Measurements from ENCODE around the gene ATP2B2.

The ATP2B2 gene

GRCh38 chr3:10437995-10438901 lies 67.1 kb downstream of the ATP2B2 start:
- Histone ChIP-seq H3K9me3 (ENCODE audit: insufficient read depth, low read depth, low read length) (no peaks in the 10 kb centered on the region), H3K79me2 (ENCODE audit: insufficient read depth, low read length) (no peaks in the 10 kb centered on the region), H3K4me3 (ENCODE audit: low read length, poor library complexity, severe bottlenecking) (no peak overlapping the region), H2AFZ (ENCODE audit: low read length) (no peak overlapping the region), H3K27me3 (ENCODE audit: insufficient read depth, low read length, poor library complexity, severe bottlenecking) (no peaks in the 10 kb centered on the region), H3K4me1 (ENCODE audit: insufficient read depth, low read length, poor library complexity, severe bottlenecking) (no peaks in the 10 kb centered on the region), H3F3A (ENCODE audit: low read depth) (no peaks in the 10 kb centered on the region), H3K36me3 (ENCODE audit: insufficient read depth, low read length) (no peaks in the 10 kb centered on the region), H3K9me2 (replicated peaks; ENCODE audit: low read depth, low read length) (no peaks in the 10 kb centered on the region), H3K4me2 (ENCODE audit: low read depth, low read length, poor library complexity, severe bottlenecking) (no peak overlapping the region), H3K9ac (ENCODE audit: low read depth, low read length, poor library complexity, severe bottlenecking) (no peak overlapping the region), H4K20me1 (ENCODE audit: insufficient read depth, low read length, poor library complexity, severe bottlenecking) (no peaks in the 10 kb centered on the region)
- TF ChIP-seq, protein P1, sequence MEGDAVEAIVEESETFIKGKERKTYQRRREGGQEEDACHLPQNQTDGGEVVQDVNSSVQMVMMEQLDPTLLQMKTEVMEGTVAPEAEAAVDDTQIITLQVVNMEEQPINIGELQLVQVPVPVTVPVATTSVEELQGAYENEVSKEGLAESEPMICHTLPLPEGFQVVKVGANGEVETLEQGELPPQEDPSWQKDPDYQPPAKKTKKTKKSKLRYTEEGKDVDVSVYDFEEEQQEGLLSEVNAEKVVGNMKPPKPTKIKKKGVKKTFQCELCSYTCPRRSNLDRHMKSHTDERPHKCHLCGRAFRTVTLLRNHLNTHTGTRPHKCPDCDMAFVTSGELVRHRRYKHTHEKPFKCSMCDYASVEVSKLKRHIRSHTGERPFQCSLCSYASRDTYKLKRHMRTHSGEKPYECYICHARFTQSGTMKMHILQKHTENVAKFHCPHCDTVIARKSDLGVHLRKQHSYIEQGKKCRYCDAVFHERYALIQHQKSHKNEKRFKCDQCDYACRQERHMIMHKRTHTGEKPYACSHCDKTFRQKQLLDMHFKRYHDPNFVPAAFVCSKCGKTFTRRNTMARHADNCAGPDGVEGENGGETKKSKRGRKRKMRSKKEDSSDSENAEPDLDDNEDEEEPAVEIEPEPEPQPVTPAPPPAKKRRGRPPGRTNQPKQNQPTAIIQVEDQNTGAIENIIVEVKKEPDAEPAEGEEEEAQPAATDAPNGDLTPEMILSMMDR (conservative IDR thresholded peaks at IDR 0.05; ENCODE audit: low read length) = no peak
- no peak for TF ChIP-seq EZH2phosphoT487 (IDR thresholded peaks at IDR 0.05; ENCODE audit: borderline replicate concordance)

DNA sequence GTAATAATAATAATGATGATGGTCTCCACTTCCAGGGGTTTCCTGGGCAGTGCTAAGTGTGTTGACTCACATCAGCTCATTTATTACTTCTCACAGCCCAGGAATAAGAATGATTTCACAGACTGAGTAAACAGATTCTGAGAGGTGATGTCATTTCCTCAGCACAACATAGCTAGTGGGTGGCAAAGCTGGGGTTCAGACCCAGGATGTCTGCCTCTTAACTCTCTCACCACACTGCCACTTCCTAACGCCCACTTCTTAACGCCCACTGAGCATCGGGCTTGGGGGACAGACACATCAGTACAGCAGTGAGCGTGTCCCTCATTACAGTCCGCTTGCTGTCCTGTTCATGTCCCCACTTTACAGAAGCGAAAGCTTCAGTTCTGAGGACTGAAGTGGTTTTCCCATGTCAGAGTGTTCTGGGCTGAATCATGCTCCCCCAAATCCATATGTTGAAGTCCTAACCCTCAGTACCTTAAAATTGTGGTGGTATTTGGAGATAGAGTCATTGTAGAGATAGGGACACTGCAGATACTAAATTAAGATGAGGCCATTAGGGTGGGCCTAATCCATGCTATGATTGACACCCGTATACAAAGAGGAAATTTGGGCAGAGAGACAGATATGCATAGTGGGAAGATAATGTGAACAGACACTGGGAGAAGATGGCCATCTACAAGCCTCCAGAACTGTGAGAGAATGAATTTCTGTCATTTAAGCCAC lies 68.0 kb downstream of the ATP2B2 start:
- H3K4me2 ChIP-seq (ENCODE audit: low read depth, low read length, poor library complexity, severe bottlenecking) = no peak overlapping the region
- no peak overlapping the region for H3K9ac ChIP-seq (ENCODE audit: low read depth, low read length, poor library complexity, severe bottlenecking)
- no peaks in the 10 kb centered on the region for H3K9me2 ChIP-seq (replicated peaks; ENCODE audit: low read depth, low read length)
- H2AFZ ChIP-seq (ENCODE audit: low read length) = no peak overlapping the region
- H3F3A ChIP-seq (ENCODE audit: low read depth) = no peaks in the 10 kb centered on the region
- no peaks in the 10 kb centered on the region for H3K79me2 ChIP-seq (ENCODE audit: insufficient read depth, low read length)
- no peaks in the 10 kb centered on the region for H4K20me1 ChIP-seq (ENCODE audit: insufficient read depth, low read length, poor library complexity, severe bottlenecking)
- no peaks in the 10 kb centered on the region for H3K9me3 ChIP-seq (ENCODE audit: insufficient read depth, low read depth, low read length)
- no peaks in the 10 kb centered on the region for H3K36me3 ChIP-seq (ENCODE audit: insufficient read depth, low read length)
- no peaks in the 10 kb centered on the region for H3K27me3 ChIP-seq (ENCODE audit: insufficient read depth, low read length, poor library complexity, severe bottlenecking)
- TF ChIP-seq, protein P1 (conservative IDR thresholded peaks at IDR 0.05; ENCODE audit: low read length) = no peak
- no peak for TF ChIP-seq EZH2phosphoT487 (IDR thresholded peaks at IDR 0.05; ENCODE audit: borderline replicate concordance)
- no peaks in the 10 kb centered on the region for H3K4me1 ChIP-seq (ENCODE audit: insufficient read depth, low read length, poor library complexity, severe bottlenecking)
- no peak overlapping the region for H3K4me3 ChIP-seq (ENCODE audit: low read length, poor library complexity, severe bottlenecking)

DNA sequence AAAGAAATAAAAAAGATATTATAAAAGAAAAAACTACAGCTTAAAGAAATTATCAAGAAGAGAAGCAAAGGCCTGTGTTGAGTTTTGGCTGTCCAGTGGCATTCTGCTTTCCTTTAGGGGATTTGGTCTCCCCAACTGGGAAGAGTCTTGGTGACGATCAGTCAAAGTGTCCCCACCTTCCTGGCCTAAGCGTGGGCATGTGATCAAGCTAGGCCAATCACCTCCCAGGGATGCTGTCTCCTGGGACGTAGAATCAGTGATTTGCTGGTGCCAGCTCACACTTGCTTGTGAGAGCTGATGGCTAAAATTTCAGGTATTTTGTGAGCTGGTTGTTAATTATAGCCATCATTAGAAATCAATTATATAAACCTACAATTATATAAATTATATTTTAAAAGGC lies 69.5 kb downstream of the ATP2B2 start:
- Histone ChIP-seq H3F3A (ENCODE audit: low read depth) (no peaks in the 10 kb centered on the region), H3K9me2 (replicated peaks; ENCODE audit: low read depth, low read length) (no peaks in the 10 kb centered on the region), H4K20me1 (ENCODE audit: insufficient read depth, low read length, poor library complexity, severe bottlenecking) (no peaks in the 10 kb centered on the region), H3K4me1 (ENCODE audit: insufficient read depth, low read length, poor library complexity, severe bottlenecking) (no peaks in the 10 kb centered on the region), H3K36me3 (ENCODE audit: insufficient read depth, low read length) (no peaks in the 10 kb centered on the region), H3K9me3 (ENCODE audit: insufficient read depth, low read depth, low read length) (no peaks in the 10 kb centered on the region), H3K79me2 (ENCODE audit: insufficient read depth, low read length) (no peaks in the 10 kb centered on the region), H3K27me3 (ENCODE audit: insufficient read depth, low read length, poor library complexity, severe bottlenecking) (no peaks in the 10 kb centered on the region), H3K4me2 (ENCODE audit: low read depth, low read length, poor library complexity, severe bottlenecking) (no peak overlapping the region), H3K9ac (ENCODE audit: low read depth, low read length, poor library complexity, severe bottlenecking) (no peak overlapping the region), H3K4me3 (ENCODE audit: low read length, poor library complexity, severe bottlenecking) (no peak overlapping the region), H2AFZ (ENCODE audit: low read length) (no peak overlapping the region)
- TF ChIP-seq EZH2phosphoT487 (IDR thresholded peaks at IDR 0.05; ENCODE audit: borderline replicate concordance) = no peak
- TF ChIP-seq, protein P1 (conservative IDR thresholded peaks at IDR 0.05; ENCODE audit: low read length) = no peak

Measured in Loucy (cell line).